ENCODE data around the gene ARFGEF3.

Gene ARFGEF3

DNA sequence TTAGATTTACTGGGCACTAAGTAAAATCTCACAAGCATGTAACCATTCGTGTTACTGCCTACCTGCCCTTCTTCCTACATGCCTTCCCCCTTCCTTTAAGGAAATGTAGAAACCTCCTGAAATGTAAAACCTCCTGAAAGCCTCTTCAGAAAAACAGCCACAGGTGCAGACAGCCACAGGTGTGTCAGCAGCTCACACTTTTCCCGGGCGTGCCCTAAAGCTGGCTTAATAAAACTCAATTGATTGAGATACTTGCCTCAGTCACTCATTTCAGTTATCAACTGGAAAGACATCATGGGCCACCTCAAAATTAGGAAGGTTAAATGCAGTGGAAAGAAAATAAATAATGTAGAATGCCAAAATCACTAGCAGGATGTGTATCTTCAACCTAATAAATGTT lies 79.6 kb downstream of the ARFGEF3 start:
- no peak for DNase-seq

DNA sequence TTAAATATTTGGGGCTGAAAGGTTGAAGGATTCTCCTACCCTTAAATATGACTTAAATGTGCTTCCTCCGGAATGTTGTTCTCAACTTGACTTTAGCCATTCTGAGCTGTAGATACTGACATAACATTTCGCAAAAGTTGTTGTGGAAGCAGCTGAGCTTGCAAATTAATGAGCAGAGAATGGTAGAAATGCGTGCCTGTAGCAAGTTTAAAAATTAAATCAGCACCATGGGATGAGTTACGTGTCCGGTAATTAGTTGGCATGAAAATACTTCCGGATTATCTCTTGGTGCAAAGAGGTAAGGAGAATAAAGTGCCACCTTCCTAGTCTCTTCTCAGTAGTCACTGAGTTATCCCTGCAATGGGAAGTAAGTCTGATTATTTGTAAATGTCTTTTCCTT lies 80.2 kb downstream of the ARFGEF3 start:
- no peak for DNase-seq

DNA sequence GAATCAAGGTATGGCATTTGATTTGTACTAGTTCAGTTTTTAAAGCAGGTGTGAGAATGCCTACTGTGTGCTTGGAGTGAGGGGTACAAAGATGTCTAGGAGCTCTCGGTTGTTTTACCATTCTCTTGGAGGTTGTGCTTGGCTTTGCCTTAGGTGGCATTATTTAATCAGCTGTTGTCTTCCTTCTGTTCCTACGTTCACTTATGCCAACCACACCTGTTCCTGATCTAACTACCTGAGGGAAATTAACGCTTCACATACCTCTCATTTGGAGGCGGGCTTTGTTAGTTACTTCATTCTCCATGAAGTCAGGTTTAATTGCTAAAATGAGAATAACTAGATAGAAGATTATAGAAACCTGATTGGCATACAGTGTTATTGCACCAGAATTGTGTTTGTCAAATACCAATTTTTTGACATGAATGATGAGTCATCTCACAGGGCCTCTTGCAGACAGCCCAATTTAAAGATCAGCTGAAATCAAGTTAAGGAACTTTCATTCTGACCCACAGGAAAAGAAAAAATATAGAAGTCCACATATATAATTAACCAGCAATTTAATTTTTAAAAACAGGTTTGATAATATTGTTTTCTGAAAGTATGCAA lies 81.4 kb downstream of the ARFGEF3 start:
- DNase-seq, result no peak

DNA sequence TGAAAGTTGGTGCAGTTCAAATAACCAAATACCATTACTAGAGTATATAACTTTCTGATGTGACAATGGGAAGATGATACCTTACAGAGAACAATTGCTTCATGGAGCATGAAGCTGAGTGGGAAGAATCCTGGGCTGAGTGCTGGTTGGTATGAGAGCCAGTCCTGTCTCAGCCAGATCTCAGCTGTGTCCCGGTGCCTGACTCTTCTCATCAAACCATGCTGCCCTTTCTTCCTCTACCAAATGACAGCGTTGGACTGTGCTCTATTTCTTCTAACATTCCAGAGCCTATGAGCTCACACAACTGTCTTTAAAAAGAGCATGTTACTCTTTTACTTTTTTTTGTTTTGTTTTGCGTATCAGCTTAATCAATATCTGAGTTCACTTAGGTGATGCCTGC lies 84.0 kb downstream of the ARFGEF3 start:
- DNase-seq, result peak; percentile 10

DNA sequence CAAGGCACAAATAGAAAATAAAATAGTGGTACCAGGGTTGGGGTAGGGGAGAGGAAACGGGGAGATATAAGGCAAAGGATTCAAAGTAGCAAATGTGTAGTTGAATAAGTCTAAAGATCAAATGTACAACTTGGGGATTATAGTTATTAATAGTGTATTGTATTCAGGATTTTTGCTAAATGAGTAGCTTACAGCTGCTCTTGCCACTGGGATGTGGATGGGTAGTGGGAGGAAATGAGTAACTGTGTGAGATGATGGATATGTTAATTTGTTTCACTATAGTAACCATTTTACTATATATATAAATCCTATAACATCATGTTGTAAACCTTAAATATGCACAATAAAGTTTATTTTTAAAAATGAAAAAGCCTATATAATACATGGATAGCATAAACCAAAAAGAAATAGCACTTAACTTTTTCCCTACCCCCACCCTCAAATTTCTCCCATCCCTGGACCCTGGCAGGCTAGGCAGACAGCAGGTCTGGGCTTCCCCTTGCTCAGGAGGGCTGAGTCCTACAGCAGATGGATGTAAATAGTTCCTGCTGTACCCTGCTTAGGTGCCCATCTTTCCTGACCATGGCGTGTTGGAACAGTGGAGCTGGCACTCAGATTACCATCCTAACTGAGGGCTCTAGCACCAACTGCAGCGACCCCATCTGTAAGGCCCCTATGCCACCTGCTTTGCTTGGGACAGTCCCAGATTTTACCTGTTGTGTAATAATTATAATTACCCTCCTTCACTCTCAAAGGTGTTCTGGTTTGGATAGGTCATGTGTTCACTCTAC lies 85.1 kb downstream of the ARFGEF3 start:
- DNase-seq, result peak; percentile 44

DNA sequence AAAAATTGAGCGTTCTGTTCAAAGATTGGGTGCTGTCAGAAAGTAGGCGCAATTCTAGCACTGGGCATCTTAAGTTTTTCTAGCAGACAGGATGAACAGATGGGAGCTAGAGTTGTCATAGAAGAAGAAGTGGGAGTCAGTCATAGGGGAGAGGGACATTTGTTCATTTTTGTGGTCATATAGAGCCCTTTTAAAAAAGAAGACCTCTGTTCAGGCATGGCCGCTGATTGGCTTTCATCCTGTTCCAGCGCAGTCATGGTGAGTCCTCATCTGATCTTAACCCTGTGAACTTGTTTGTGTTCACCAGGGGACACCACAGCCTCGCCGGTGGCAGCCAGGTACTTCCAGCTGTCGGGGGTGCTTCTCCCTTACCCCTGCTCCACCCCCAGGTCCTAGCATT lies 86.3 kb downstream of the ARFGEF3 start:
- DNase-seq, result no peak

DNA sequence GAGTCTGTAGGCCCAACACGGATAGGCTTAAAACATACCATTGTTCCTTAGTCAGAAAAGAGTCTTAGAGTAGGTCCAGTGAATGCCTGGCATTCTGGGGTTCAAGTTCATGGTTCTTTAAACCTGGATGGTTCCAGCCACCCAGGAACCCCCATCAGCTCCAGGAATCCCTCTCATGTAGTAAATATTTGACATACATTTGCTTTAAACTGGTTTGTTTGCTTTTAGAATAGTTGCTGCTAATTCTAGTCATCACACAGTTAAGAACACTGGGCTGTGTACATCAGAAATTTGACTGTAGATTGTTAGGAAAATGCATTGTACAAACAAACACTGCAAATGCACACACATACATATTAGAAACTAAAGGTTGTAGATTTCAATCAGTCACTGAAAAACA lies 87.1 kb downstream of the ARFGEF3 start:
- no peak for DNase-seq

DNA sequence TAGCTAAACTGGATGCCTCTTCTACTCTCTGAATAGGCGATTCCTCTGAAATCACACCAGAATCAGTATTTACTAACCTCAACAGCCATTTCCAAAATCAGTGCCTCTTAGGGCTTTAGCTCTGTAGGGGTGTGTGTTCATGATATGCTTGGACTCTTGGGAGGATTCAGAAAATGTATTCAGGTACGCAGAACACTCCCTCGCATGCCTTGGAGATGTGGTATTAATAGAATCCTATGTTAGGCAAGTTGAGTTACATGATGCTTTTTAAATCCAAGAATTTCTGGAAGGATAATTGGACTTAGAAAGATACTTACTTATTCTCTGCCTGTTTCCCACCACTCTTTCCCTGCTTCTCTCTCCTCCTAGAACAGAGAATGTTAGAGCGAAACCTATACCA lies 88.3 kb downstream of the ARFGEF3 start:
- DNase-seq, result no peak

DNA sequence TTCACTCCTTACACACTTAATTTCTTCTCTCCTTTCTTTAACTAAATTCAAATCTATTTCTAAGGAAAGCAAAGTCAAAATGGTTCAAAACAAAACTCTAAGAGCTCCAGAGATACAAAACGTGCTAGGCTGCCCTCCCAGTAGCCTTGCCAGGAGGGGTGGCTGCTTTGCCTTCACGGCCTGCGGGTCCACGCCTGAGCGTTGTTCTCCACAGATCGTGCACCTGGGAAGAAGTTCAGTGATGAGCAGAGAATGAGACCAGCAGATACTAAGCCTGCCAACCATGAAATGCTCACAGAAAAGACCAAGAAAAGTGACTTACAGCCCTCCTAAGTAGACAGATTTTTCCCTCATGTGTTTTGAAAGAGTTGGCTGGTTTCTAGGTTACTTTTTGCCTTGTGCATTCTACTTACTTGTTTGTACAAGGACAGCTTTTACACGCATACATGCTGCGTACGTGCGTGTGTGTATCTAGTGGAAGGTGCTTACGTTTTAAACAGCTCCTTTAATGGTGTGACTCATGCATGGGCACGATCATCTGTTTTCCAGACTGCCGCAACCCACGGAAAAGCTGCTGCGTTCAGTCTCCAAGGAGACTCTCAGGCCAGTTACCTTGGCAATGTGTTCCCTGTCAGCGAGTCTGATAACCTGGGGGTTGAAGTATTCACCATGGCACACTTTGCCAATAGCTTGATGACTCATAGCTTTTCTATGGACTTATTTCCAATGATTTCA lies 88.9 kb downstream of the ARFGEF3 start:
- peak; percentile 80 for DNase-seq

DNA sequence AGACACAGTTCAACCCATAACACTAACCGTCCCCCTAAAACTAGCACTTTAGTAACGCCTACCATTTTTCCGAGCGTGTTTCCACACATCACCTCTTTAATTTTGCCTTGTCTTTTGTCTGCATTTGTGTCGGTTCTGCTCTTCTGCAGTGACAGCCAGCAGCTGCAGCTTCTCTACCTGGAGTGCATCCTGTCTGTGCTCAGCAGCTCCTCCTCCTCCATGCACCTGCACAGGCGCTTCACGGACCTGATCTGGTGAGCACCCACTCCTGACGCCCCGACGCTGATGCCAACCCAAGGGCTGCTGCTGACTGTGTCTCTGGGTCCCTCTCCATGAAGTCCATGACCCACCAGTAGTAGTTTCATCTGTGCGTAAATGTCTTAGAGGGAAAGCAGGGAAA lies 92.0 kb downstream of the ARFGEF3 start:
- no peak for DNase-seq

DNA sequence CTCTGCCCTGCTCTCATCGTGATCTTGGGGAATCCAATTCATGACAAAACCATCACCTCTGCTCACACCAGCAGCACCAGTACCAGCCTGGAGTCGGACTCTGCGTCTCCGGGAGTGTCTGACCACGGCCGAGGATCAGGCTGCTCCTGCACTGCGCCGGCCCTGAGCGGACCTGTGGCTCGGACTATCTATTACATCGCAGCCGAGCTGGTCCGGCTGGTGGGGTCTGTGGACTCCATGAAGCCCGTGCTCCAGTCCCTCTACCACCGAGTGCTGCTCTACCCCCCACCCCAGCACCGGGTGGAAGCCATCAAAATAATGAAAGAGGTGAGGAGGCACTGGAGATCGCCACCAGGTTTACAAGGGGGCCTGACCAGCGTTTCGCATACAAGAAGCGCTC lies 93.7 kb downstream of the ARFGEF3 start:
- DNase-seq, result no peak

DNA sequence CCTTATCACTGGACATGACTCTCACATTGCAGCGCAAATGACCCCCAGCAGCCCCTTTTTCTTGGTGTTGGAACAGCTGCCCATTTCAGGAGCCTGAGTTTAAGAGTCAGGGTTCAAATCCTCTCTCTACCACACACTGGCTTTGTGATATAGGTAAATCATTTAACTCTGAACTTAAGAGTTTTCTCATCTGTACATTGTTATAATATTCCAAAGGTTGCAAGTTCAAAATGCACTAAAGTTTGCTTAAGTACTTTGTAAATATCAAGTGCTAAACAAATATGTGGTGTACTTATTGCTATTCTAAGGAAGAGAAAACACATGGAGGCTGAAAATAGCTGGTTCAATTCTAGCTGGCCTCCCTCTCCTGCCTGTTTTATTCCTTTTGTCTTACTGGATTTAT lies 95.9 kb downstream of the ARFGEF3 start:
- DNase-seq, result no peak

DNA sequence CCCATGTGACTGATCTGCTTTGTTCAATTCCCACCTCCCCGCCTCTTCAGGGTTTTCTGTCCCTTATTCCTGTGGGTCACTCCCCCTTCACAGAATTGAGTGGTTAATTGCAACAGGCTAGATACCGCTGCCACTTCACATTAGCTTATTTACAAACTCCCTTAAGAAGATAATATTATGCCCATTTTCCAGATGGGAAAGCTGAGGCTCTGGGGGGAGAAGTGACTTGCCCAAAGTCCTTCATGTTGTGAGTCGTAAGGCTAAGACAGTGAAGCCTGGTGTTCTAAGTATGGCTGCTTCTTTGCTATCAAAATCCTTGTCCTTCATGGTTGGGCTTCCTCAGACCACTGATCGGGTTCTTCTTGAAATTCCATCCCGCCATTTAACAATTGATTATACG lies 96.5 kb downstream of the ARFGEF3 start:
- DNase-seq, result no peak

DNA sequence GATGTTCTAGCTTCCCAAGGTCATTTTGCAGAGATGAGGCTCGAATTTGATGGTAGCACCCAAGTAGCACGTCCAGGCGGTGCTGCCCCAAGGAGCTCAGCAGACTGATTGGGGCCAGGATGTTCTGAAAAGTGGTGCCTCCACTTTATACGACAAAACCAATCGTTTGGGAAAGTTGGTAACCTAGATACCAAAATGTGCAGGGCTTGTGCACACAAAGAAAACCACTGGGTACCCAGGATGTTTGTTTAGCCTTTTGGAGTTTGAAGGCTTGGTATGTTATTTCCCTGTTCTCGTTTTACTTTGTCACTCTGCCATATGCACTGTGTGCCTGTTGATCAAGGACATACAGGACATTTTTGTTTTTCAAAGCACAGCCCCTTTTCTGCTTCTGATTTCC lies 97.3 kb downstream of the ARFGEF3 start:
- no peak for DNase-seq

DNA sequence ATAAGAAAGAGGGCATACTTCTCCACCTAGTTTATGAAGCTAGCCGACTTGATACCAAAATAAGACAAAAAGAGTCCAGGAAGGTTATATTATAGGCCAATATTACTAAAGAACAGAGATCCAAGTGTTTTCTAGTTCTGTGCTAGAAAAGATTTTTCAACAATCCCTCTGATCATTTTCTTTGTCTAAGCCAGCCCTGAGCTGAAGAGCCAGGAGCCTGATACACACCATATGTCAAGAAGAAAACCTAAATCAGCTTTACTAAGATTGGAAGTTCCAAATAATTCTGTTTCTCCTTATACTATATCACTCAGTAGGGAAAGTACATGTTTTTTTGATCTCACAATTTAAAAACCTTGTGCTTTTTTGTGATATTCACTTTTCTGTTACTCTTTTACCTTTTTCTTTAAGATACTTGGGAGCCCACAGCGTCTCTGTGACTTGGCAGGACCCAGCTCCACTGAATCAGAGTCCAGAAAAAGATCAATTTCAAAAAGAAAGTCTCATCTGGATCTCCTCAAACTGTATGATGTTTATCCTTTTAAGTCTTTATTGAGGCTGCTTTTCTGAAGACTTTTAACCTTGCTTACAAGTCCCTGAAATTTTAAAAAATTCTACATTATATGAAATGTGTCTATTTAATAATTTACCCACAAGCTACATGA lies 99.5 kb downstream of the ARFGEF3 start:
- DNase-seq, result no peak

DNA sequence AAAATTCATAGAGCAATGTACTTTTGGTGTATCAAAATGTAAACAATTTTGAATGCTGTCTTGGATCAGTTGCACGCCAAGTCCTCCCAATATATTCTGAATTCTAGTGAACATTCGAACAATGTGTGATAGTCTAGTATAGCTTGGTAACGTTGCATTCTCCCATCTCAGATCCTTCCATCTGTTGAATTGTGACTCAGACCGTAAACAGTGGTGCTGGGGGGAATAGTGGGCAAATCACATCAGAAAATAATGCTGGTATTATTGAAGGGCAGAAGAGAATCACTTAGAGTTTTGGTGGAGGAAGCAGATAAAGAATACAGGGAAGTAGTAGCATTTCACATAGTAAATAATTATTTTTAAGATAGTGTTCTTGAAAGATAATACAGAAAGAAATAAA lies 102.2 kb downstream of the ARFGEF3 start:
- no peak for DNase-seq

DNA sequence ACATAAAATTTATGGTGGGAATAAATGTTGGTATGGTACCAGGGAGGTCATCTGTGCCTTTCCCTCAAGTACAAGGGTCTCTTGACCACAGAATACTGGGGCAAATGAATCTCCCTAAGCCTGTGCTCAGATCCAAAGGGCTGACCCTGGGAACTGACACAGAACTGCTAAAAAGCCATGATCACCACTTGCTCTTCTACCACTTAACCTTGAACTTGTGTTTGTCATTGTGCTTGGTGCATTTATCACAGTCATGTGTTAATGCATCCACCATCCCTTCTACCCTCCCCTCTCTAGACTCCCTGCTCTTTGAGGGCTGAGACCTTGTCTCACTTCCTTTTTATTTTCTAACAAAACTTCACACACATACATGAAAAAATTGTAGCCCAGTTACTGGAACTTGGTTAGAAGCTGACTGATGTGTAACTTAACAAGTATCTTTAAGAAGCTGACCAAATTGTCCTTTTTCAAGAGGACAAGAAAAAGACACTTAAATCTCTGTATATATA lies 102.7 kb downstream of the ARFGEF3 start:
- no peak for DNase-seq

DNA sequence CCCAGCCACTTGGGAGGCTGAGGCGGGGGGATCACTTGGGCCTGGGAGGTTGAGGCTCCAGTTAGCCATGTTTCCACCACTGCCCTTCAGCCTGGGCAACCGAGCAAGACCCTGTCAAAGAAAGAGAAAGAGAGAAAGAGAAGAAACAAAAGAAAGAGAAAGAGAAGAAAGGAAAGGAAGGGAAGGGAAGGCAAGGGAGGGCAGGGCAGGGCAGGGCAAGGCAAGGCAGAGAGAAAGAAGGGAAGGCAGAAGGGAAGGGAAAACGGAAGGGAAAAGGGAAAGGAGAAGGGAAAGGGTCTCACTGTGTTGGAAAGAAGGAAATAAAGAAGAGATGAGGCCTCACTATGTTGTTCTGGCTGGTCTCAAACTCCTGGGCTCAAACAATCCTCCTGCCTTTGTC lies 104.4 kb downstream of the ARFGEF3 start:
- DNase-seq, result no peak

DNA sequence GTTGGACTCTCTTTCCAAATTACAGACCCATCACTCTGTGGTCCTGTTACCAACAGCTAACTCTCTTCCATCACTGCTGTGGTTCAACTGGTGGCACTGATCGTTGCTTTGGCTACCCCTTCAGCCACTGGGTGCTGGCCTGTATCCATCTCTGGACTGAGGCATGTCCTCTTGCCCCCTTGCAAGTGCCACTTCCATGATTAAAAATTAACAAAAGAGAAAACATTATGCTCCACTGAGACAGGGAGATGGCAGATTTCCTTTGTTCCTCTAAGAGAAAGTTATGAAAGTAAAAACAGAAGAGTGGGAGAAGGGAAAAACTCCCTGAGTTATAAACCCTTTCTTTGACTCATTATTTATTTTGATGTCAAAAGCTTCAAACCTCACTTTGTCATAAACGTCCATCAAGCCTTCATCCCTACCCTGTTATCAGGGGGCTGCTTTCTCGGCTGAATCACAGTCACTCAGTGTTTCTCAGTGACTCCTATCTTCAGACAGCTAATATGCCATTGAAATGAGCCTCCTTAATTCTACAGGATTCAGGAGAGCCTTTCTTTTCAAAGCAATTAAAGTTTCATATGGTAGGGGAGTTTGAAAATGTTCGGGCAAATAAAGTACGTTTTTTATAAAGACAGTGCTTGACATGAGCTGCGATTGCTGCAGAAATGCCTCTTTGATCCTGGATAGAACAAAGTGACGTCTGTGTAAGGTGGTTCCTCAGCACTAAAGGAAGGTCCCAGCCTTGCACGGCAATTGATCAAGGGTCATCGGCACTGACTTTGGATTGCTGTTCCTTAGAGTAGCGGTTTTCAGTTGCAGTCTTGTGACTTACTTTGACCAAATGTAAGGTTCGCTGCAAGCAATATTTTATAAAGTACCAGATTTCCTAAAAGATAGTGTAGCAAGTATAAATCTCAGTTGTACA lies 106.5 kb downstream of the ARFGEF3 start:
- DNase-seq, result no peak

DNA sequence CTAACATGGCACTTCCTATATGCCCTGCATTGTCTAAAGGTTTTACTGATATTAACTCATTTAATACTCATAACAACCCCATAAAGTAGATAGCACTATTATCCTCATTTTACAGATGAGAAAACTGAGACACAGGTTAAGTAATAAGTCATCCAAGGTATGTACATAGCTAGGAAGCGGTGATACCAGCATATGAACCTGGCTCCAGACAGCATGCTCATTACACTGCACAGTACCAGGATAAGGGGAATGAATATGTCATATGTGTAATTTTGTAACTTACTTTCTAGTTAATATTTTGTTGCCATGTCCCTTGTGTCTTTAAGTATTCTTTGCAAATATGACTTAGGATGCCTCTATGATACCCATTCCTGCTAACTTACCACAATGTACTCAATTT lies 109.7 kb downstream of the ARFGEF3 start:
- DNase-seq, result no peak

DNA sequence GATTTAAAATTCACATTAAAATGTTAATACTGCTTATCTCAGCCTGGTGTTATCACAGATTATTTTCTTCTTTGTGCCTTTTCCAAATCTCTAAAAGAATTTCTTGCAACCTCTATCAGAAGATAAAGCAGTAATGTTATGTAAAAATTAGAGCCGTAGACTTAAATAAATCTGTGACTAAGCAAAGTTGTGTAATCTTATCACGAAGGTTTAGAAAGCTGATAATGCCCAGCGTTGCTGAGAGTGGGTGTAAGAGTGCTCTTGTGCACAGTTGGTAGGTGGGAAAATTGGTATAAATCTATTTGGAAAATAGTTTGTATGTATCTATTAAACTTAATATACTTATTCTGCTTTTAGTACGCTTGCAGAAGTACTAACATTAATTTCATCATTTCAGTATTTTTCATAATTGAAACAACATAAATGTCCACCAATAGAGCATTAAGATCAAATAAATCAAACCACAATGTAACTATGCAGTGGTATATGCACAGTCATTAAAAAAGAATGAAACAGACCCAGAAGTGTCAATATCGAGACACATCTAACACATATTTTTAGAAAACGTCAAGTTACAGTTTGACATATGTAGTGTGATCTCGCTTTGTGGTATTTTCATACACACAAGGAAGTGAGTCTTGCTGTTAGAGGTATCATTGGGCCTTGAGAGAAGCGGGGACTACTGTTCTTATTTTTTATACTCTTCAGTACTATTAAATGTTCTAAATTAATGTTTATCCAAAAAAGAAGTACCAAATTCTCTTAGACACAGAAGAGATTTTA lies 111.0 kb downstream of the ARFGEF3 start:
- DNase-seq, result peak; percentile 74

All from fibroblast of skin of abdomen (primary cell).